Stimulated activated CD8-positive, alpha-beta memory T cell treated with anti-CD3 and anti-CD28 coated beads, Interleukin-15, amount 100 ng/mL, for 48 hours (primary cell): Measurements from ENCODE around the gene PPCDC.

Source experiments
- DNase-seq, 2 donors: peaks; one replicate each; pipeline ENCODE4 v3.0.0-alpha.2; 2020; ENCODE audit warnings: low read depth in 2 of 2

The PPCDC gene, protein sequence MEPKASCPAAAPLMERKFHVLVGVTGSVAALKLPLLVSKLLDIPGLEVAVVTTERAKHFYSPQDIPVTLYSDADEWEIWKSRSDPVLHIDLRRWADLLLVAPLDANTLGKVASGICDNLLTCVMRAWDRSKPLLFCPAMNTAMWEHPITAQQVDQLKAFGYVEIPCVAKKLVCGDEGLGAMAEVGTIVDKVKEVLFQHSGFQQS

GRCh38 chr15:75023181-75023871, at the start of gene PPCDC:
Gene PPCDC (plus strand): TSS chr15:75023590. CDS start chr15:75028319, 4,729 bp downstream.
- peak; percentile 92 to 93 for DNase-seq

GRCh38 chr15:74976159-74976558, 47.2 kb upstream of the PPCDC start:
- DNase-seq = no peak

GRCh38 chr15:74977599-74977998, 45.8 kb upstream of the PPCDC start:
- DNase-seq = no peak

- DNase-seq = no peak
These were observed 45.3 kb upstream of the PPCDC start for GRCh38 chr15:74978077-74978476.

GRCh38 chr15:74978503-74978902, 44.9 kb upstream of the PPCDC start:
- peak; percentile 51 to 53 for DNase-seq

- DNase-seq = no peak
These were observed 41.2 kb upstream of the PPCDC start for GRCh38 chr15:74982183-74982582.

- DNase-seq = peak; percentile 60 to 61
These were observed 39.6 kb upstream of the PPCDC start for GRCh38 chr15:74983725-74984231.

- DNase-seq = peak; percentile 28 to 29
These were observed 35.2 kb upstream of the PPCDC start for GRCh38 chr15:74988007-74988800.

- no peak for DNase-seq
These were observed 33.9 kb upstream of the PPCDC start for GRCh38 chr15:74989527-74989926.

GRCh38 chr15:74992619-74993018, 30.8 kb upstream of the PPCDC start:
- no peak for DNase-seq

- DNase-seq = no peak
These were observed 29.2 kb upstream of the PPCDC start for GRCh38 chr15:74994236-74994635.

DNA sequence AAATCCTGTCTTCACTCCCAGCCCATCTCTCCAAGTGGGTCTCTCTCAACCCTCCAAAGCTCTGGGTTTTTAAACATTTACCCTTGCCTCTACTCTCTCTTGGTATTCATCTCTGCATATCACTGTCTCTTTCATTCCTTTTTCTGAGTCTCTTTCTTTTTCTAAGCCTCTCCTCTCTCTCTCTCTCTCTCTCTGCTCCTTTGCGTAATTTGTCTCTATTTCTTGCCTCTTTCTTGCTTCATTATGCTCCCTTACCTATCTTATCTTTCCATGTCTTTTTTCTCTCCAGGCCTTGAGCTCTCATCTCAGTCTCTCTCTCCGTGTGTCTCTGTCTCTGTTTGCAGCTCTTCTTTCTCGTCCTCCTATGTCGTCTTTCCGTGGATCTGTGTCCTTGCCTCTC, 28.7 kb upstream of the PPCDC start:
- no peak for DNase-seq

DNA sequence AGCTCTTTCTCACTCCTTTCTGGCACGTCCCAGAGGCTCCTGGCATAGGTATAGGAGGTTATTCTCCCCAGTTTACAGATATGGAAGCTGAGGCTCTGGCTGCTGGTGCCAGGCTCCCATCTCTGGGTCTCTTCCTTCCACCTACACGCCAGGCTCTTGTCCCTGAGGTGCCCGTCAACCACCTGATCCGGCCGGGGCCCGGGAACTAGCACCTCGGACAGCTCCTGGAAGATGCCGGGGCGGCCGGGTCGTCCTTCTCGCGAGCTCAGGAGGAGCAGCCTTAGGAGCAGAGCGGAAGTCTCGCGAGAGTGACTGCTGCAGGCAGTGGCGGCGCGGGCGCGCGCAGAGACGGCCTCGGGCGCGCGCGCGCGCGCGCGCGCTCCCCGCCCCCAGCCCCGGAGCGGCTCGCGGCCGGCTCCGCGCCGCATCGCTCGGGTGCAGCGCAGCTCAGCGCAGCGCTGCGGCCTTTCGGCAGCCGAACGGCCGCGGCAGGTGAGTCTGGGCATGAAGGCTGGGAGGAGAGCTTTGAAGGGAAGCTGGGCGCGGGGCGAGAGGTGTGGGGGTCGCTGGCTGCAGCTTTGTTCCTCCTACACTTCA, 28.1 kb upstream of the PPCDC start, which contains the start of gene SCAMP5:
TSS of gene SCAMP5 (plus strand) at position 382 of the 597 bp plus-strand sequence. CDS start 16,277 bp downstream, outside the sequence.
- DNase-seq = peak; percentile 85 to 86

DNA sequence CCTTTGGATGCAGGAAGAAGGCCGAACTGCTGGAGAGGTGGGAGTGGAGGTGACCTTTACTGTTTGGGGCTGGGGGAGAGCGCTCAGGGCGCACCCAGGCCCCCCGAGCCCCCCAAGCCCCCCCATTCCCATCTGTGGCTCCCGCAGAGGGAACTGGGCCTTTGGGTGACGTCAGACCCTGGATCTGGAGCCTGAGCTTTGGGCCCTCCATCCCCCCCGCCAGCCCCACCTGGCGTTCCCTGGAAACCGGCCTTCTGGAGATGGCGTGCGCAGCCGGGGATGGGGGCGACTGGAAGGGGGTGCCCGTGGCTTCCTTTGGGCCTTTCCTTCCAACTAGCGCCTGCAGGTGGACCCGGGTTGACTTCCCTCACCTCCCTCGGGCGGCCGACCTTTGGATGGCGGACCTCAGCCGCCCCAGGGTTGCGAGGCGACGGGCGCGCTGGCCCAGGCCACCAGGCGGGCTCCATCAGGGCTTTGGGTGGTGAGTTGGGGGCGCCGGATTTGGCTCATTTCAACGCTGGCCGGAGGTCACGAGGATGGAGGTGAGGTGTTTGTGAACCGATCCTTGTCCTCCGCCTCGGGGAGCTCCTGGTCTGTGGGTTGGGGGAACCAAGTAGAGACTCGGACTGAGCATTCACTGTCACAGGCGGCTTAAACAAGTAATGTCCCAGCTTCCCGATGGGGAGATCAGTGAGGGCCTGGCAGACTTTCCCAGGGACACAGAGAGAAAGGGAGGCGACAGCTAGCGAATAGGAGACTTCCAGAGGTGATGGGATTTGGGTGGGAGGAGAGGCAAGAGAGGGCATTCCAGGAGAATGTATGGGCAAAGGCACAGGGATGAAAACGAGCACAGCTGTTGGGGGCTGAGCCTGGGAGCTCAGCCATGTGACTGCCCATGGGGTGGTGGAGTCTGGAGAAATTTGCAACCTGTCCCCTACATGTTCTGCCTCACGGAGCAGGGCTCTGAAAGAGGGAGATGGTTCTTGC, 27.3 kb upstream of the PPCDC start:
- DNase-seq = no peak

DNA sequence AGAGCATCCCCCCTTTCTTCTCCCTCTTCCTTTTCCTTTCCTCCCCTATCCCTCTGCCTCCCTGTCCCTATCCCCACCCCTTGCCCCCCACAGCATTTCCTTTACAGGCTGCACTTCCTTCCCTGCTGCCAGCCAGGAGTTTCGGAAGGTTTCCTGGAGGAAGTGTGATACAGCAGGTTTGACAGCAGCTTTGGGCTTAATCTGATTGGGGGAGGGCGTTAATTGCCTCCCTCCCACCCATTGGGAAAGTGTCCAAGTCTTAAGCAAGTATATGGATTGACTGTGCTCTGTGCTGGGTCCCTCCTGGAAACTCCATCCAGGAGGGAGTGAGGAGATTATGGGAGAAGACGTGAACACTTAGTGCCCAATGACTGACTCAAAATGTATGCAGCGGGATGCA, 26.2 kb upstream of the PPCDC start:
- no peak for DNase-seq

DNA sequence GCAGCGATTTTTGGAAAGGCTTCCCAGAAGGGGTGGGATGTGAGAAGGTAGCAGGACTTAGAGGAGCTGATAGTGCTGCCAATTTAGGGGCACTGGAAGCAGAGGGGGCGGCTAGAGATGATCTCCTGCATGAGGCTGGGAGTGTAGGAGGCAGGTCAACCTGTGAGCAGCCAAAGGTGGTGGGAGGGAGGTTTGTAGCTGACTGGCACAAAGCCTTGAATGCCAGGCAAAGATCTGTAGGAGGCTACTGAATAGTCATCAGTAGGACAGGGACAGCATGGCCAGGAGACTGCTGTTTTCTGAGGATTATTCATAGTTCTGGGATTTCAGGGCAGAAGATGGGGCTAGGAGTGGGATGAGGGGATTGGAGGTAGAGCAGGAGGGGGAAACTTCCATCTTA, 25.8 kb upstream of the PPCDC start:
- no peak for DNase-seq

- no peak for DNase-seq
These were observed 22.1 kb upstream of the PPCDC start for GRCh38 chr15:75001310-75001709.

DNA sequence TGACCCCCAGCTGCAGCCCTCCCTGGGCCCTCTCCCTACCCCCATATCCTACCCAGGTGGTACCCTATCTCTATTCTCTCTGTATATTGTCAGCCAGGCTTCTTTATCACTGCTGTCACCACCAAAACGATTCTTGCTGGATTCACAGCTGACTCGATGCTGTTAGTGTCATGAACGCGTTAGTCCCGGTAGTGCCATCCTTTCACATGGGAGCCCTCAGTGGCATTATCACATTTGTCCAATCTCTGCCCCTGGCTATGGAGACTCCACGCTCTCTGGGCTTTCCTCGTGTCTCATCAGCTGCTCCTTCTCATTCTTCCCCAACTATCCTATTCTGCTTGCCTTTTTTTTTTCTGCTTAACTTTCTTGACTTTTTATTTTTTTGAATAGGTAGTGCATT, 21.0 kb upstream of the PPCDC start:
- DNase-seq = no peak

DNA sequence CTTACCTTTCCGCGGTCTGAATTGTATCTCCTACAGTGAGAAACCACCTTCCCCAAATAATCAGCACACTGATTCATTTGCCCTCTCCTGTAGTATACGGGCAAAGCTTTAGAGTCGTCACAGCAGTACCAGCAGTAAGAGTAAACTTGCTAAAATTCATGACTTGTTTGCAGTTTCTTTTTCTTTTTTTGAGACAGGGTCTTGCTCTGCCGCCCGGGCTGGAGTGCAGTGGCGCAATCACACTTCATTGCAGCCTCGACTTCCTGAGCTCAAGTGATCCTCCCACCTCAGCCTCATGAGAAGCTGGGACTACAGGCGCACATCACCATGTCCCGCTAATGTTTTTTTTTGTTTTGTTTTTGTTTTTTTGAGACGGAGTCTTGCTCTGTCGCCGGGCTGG, 16.2 kb upstream of the PPCDC start:
- DNase-seq = no peak

DNA sequence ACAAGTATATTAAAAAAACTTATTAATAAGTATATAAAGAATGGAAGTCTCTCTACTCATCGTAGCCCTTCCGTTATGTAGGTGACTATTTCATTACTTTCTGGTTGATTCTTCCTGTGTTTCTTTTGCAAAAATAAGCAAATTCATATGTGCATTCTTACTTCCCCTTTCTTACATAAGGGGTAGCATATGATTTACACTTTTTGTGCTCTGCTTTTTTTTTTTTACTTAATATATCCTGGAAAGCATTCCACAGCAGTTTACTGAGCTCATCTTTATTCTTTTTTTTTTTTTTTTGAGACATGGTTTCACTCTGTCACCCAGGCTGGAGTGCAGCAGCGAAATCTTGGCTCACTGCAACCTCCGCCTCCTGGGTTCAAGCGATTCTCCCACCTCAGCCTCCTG, 15.2 kb upstream of the PPCDC start:
- no peak for DNase-seq
